Neuronal stem cell (in vitro differentiated cells): Measurements from ENCODE around the gene PLEKHA7.

Experiments used
- DNase-seq: peaks from one replicate; pipeline ENCODE4 v3.0.0-alpha.2; 2013; ENCODE audit warnings: low spot score
- H2AFZ ChIP-seq: one replicate; pipeline ENCODE4 v1.6.1; 2013; ENCODE audit warnings: mild to moderate bottlenecking, low read length, inconsistent platforms
- H2AK5ac ChIP-seq: 2 replicates; pipeline ENCODE4 v1.6.1; 2013; ENCODE audit warnings: low read depth, mild to moderate bottlenecking, inconsistent platforms, low read length, moderate library complexity, mixed read lengths
- H2BK120ac ChIP-seq: 2 replicates; pipeline ENCODE4 v1.6.1; 2013; ENCODE audit warnings: low read depth, mild to moderate bottlenecking, inconsistent platforms, low read length, moderate library complexity, mixed read lengths
- H2BK12ac ChIP-seq: one replicate; pipeline ENCODE4 v1.6.1; 2013; ENCODE audit warnings: low read length, inconsistent platforms
- H2BK15ac ChIP-seq: 2 replicates; pipeline ENCODE4 v1.6.1; 2013; ENCODE audit warnings: mild to moderate bottlenecking, low read length, inconsistent platforms, mixed read lengths
- H2BK5ac ChIP-seq: one replicate; pipeline ENCODE4 v1.6.1; 2013; ENCODE audit warnings: inconsistent platforms, mild to moderate bottlenecking, low read length, moderate library complexity
- H3K14ac ChIP-seq: one replicate; pipeline ENCODE4 v1.6.1; 2013; ENCODE audit warnings: low read length, inconsistent platforms
- H3K18ac ChIP-seq: 2 replicates; pipeline ENCODE4 v1.6.1; 2013; ENCODE audit warnings: low read length, inconsistent platforms
- H3K23ac ChIP-seq: 2 replicates; pipeline ENCODE4 v1.6.1; 2013; ENCODE audit warnings: low read depth, mild to moderate bottlenecking, mixed read lengths, low read length, inconsistent platforms; ENCODE audit not compliant: poor library complexity
- H3K27ac ChIP-seq: replicated peaks from 3 replicates; pipeline ENCODE4 v1.5.1; 2013; ENCODE audit warnings: low read length, inconsistent platforms
- H3K27me3 ChIP-seq, 3 experiments: 2 replicates each; pipeline ENCODE4 v1.6.1; 2013; ENCODE audit warnings: low read length in 3 of 3, mild to moderate bottlenecking in 2 of 3, inconsistent platforms in 1 of 3, low read depth in 1 of 3, mixed read lengths in 1 of 3, moderate library complexity in 1 of 3; ENCODE audit not compliant: control insufficient read depth in 3 of 3, insufficient read depth in 3 of 3
- H3K36me3 ChIP-seq, 2 donors: replicated peaks in 1 of 2; 2 replicates each; pipeline ENCODE4 v1.6.1; 2013; ENCODE audit warnings: low read length in 2 of 2; ENCODE audit not compliant: control insufficient read depth in 2 of 2, insufficient read depth in 2 of 2
- H3K4ac ChIP-seq: 2 replicates; pipeline ENCODE4 v1.6.1; 2013; ENCODE audit warnings: inconsistent platforms, mild to moderate bottlenecking, low read length, moderate library complexity
- H3K4me1 ChIP-seq, 2 donors: 1 replicate in 1 of 2; 2 replicates in 1 of 2; pipeline ENCODE4 v1.6.1; 2013; ENCODE audit warnings: low read length in 2 of 2, low read depth in 1 of 2; ENCODE audit not compliant: control insufficient read depth in 2 of 2, insufficient read depth in 1 of 2
- H3K4me2 ChIP-seq: one replicate; pipeline ENCODE4 v1.6.1; 2013; ENCODE audit warnings: mild to moderate bottlenecking, low read length, inconsistent platforms; ENCODE audit not compliant: insufficient read depth, poor library complexity, severe bottlenecking
- H3K4me3 ChIP-seq, 2 donors: 2 replicates each; pipeline ENCODE4 v1.5.1; 2013; ENCODE audit warnings: low read length in 2 of 2, mild to moderate bottlenecking in 2 of 2, inconsistent platforms in 1 of 2, moderate library complexity in 1 of 2
- H3K79me1 ChIP-seq: one replicate; pipeline ENCODE4 v1.6.1; 2013; ENCODE audit warnings: low read depth, mild to moderate bottlenecking, inconsistent platforms, low read length, moderate library complexity
- H3K9ac ChIP-seq: one replicate; pipeline ENCODE4 v1.6.1; 2013; ENCODE audit warnings: mild to moderate bottlenecking, low read depth, low read length, inconsistent platforms; ENCODE audit not compliant: poor library complexity
- H3K9me3 ChIP-seq, 2 donors: replicated peaks in 1 of 2; 2 replicates each; pipeline versions ENCODE3 to v1.6.1; 2013; ENCODE audit warnings: low read length in 2 of 2, mild to moderate bottlenecking in 2 of 2, inconsistent platforms in 1 of 2, low read depth in 1 of 2, mixed read lengths in 1 of 2, moderate library complexity in 1 of 2; ENCODE audit not compliant: control insufficient read depth in 2 of 2, insufficient read depth in 1 of 2
- H4K8ac ChIP-seq: one replicate; pipeline ENCODE4 v1.6.1; 2013; ENCODE audit warnings: low read depth, mild to moderate bottlenecking, inconsistent platforms, low read length, moderate library complexity
- H4K91ac ChIP-seq: one replicate; pipeline ENCODE4 v1.6.1; 2013; ENCODE audit warnings: low read length, low read depth, mild to moderate bottlenecking, inconsistent platforms; ENCODE audit not compliant: poor library complexity
- WGBS, 2 donors: extraction: QIAGEN DNeasy Blood & Tissue Kit; methylation state at CpG; one replicate each; pipeline ENCODE4 v1.1.7; 2013; ENCODE audit warnings: missing lambda C conversion rate in 2 of 2, mixed read lengths in 1 of 2; ENCODE audit not compliant: insufficient read length in 2 of 2, insufficient replicate concordance in 1 of 2; ENCODE audit errors: extremely low coverage in 2 of 2; 5-methylcytosine and 5-hydroxymethylcytosine counted together

The PLEKHA7 gene

GRCh38 chr11:17005646-17006045 is 8.6 kb downstream of the PLEKHA7 start:
- DNase-seq = no peak
- no peaks in the 10 kb centered on the region for H3K27me3 ChIP-seq
- H4K91ac ChIP-seq = no peak overlapping the region
- WGBS, 2 donors = no CpG with 5 or more reads among the region's 3 CpGs
- no peak overlapping the region for H3K14ac ChIP-seq
- H3K36me3 ChIP-seq = peaks cover 0 to 25% of the 10 kb centered on the region in 2 donors
- H3K23ac ChIP-seq = no peak overlapping the region
- no peak overlapping the region for H3K18ac ChIP-seq
- no peaks in the 10 kb centered on the region for H3K9me3 ChIP-seq
- no peak overlapping the region for H4K8ac ChIP-seq
- no peak overlapping the region for H3K4ac ChIP-seq
- H2AFZ ChIP-seq = no peak overlapping the region
- no peak overlapping the region for H2BK120ac ChIP-seq
- H2BK15ac ChIP-seq = no peak overlapping the region
- no peak overlapping the region for H3K9ac ChIP-seq
- no peak overlapping the region for H3K27ac ChIP-seq
- no peak overlapping the region for H2AK5ac ChIP-seq
- peaks cover 0 to 2% of the 10 kb centered on the region in 2 donors for H3K4me1 ChIP-seq
- no peak overlapping the region for H2BK12ac ChIP-seq
- no peaks in the 10 kb centered on the region for H3K79me1 ChIP-seq
- H2BK5ac ChIP-seq = no peak overlapping the region
- H3K4me2 ChIP-seq = no peak overlapping the region
- no peak overlapping the region for H3K4me3 ChIP-seq

- DNase-seq = no peak
- Histone ChIP-seq H2AK5ac (no peak overlapping the region), H3K18ac (no peak overlapping the region)
Observed at GRCh38 chr11:17004486-17005148, 9.6 kb downstream of the PLEKHA7 start.

GRCh38 chr11:17003426-17003825 is 10.8 kb downstream of the PLEKHA7 start:
- no peak overlapping the region for H2BK12ac ChIP-seq
- H2AFZ ChIP-seq = no peak overlapping the region
- H3K9me3 ChIP-seq = no peaks in the 10 kb centered on the region
- no peak overlapping the region for H2AK5ac ChIP-seq
- no peak overlapping the region for H2BK120ac ChIP-seq
- H3K4ac ChIP-seq = no peak overlapping the region
- no peak overlapping the region for H3K18ac ChIP-seq
- H3K4me3 ChIP-seq = no peak overlapping the region
- H3K14ac ChIP-seq = no peak overlapping the region
- no peak overlapping the region for H4K91ac ChIP-seq
- peaks cover 0 to 18% of the 10 kb centered on the region in 2 donors for H3K36me3 ChIP-seq
- no peaks in the 10 kb centered on the region for H3K79me1 ChIP-seq
- no peak overlapping the region for H2BK15ac ChIP-seq
- no peak overlapping the region for H3K23ac ChIP-seq
- no peak overlapping the region for H3K27ac ChIP-seq
- DNase-seq = no peak
- no peak overlapping the region for H2BK5ac ChIP-seq
- H3K4me1 ChIP-seq = peaks cover 0 to 5% of the 10 kb centered on the region in 2 donors
- H3K9ac ChIP-seq = no peak overlapping the region
- H4K8ac ChIP-seq = no peak overlapping the region
- no peaks in the 10 kb centered on the region for H3K27me3 ChIP-seq
- no CpG with 5 or more reads among the region's 2 CpGs for WGBS, 2 donors
- no peak overlapping the region for H3K4me2 ChIP-seq

More at GRCh38 chr11:17004486-17005148, 9.6 kb downstream of the PLEKHA7 start:
- Histone ChIP-seq H2BK15ac (no peak overlapping the region), H3K27me3 (no peaks in the 10 kb centered on the region), H4K8ac (no peak overlapping the region), H3K27ac (no peak overlapping the region), H4K91ac (no peak overlapping the region), H3K79me1 (no peaks in the 10 kb centered on the region), H3K4ac (no peak overlapping the region), H3K14ac (no peak overlapping the region), H2AFZ (no peak overlapping the region), H3K23ac (no peak overlapping the region), H3K4me1 (peaks cover 0 to 2% of the 10 kb centered on the region in 2 donors), H3K4me3 (no peak overlapping the region), H2BK12ac (no peak overlapping the region), H3K9me3 (no peaks in the 10 kb centered on the region), H3K36me3 (peaks cover 0 to 22% of the 10 kb centered on the region in 2 donors), H3K4me2 (no peak overlapping the region), H2BK5ac (no peak overlapping the region), H2BK120ac (no peak overlapping the region), H3K9ac (no peak overlapping the region)
- no CpG with 5 or more reads among the region's 7 CpGs for WGBS, 2 donors

DNA sequence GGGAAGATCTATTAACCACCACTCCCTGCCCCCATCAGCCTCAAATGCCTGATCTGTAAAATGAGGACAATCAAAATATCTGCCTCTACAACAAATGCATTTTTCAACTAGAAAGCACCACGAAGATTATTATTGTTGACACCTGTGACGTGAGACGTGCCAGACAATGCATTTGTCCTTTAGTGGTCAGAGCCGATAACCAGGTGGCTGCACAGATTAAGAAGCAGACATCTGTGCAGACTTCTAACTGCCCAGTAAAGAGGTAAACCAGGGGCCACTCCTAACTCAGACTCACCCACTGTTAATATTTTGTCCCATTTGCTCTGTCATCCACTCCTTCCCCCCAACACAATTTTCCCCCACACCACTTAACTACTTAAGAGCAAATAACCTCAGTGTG is 11.7 kb downstream of the PLEKHA7 start:
- H2AFZ ChIP-seq = no peak overlapping the region
- H3K14ac ChIP-seq = no peak overlapping the region
- H3K4ac ChIP-seq = no peak overlapping the region
- H4K8ac ChIP-seq = no peak overlapping the region
- no peaks in the 10 kb centered on the region for H3K27me3 ChIP-seq
- H3K4me1 ChIP-seq = peaks cover 0 to 5% of the 10 kb centered on the region in 2 donors
- H3K27ac ChIP-seq = no peak overlapping the region
- H2BK120ac ChIP-seq = no peak overlapping the region
- H3K23ac ChIP-seq = no peak overlapping the region
- H3K18ac ChIP-seq = no peak overlapping the region
- no peak overlapping the region for H3K4me2 ChIP-seq
- H3K4me3 ChIP-seq = no peak overlapping the region
- H3K79me1 ChIP-seq = no peaks in the 10 kb centered on the region
- H2BK12ac ChIP-seq = no peak overlapping the region
- peaks cover 0 to 25% of the 10 kb centered on the region in 2 donors for H3K36me3 ChIP-seq
- no CpG with 5 or more reads among the region's 4 CpGs for WGBS, 2 donors
- H2AK5ac ChIP-seq = no peak overlapping the region
- no peak overlapping the region for H2BK5ac ChIP-seq
- H3K9ac ChIP-seq = no peak overlapping the region
- no peak overlapping the region for H4K91ac ChIP-seq
- no peaks in the 10 kb centered on the region for H3K9me3 ChIP-seq
- H2BK15ac ChIP-seq = no peak overlapping the region
- no peak for DNase-seq
